ENCODE measurements around the gene ICA1L. TPM values are rescaled to one million over a fixed set of nuclear protein-coding genes. Genes with fewer than 3 reads are reported as not detected.

The ICA1L gene
- total RNA-seq, 1 experiment from 2014 or later, result 2.0 TPM

DNA sequence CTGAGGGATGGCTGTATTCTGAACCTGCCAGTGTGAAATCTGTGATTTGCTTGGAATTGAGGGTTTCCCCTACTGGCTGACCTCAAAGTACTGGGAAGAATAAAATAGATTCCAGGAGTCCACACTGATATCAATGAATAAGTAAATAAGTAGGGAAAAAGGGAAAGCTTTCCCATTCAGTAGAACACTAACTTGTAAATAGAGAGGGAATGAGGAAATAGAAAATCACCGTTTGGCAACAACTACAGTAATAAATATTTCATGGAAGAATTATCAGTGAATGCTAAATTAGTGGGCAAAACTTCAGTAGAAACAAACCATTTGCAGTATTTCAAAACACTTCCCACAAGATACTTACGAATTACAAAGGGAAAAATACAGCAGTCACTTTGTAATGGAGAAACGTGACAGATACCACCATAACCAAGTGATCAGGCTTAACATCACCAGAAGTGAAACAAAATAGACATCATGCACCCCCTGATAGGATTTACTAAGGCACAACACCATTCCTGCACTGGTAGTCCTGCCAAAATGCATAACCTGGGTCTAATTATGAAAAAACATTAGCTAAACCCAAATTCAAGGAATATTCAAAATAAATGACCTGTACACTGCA is 88.5 kb downstream of the ICA1L start:
- Histone ChIP-seq H3K9me3 (replicated peaks) (no peaks in the 10 kb centered on the region), H3K36me3 (no peaks in the 10 kb centered on the region), H3K27ac (no peak overlapping the region), H3K4me3 (no peak overlapping the region), H3K4me1 (replicated peaks) (no peaks in the 10 kb centered on the region; the same call in 1 of the 2 replicates), H3K27me3 (replicated peaks) (no peaks in the 10 kb centered on the region)
- no peak for DNase-seq (ENCODE audit: low read depth in 1 of 2, low spot score in 2 of 2)

DNA sequence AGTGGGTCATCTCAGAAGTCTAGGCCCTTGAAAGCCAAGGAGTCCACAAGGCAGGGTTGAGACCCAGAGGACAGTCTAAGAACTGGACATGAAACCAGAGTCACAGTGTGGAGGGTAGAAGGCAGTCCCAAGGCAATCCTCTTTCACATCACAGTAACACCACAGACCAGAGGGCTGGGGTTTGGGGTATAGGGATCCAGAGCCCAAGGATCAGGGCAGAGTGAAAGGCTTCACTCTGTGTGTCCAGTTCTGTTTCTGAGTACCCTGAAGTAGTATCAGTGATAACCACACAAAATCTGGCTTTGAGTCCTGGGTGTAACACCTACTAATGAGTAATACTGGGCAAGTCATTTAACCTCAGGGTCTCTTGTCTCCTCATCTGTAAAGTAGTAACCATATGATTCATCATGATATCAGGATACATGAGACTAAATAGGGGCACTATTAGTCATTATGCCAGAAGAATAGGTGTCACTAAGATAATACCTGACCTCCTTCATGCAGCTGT is 91.0 kb downstream of the ICA1L start:
- no peak overlapping the region for H3K27ac ChIP-seq
- DNase-seq (ENCODE audit: low read depth in 1 of 2, low spot score in 2 of 2), result peak in 1 of 2 experiments; percentile 14
- H3K9me3 ChIP-seq (replicated peaks), result no peaks in the 10 kb centered on the region
- H3K4me3 ChIP-seq, result no peak overlapping the region
- H3K27me3 ChIP-seq (replicated peaks), result no peaks in the 10 kb centered on the region
- no peaks in the 10 kb centered on the region; the same call in 1 of the 2 replicates for H3K4me1 ChIP-seq (replicated peaks)
- H3K36me3 ChIP-seq, result no peaks in the 10 kb centered on the region

DNA sequence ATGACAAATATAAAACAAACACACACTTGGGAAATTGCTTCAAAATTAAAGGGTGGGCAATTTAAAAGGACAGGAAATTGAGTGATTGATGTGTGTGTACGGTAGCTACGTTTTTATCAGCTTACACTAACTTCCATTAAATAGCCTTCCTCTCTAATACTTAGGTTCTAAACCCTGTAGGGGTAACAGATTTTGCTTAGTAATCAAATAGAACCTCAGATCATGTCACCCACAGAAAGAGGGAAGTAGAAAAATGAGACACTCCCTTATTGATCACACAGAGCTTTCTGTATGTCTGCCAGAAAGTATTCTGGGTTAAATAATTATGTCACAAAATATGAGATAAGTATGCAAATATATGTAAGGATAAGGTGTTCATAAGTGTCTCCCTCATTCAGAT is 93.3 kb downstream of the ICA1L start:
- no peaks in the 10 kb centered on the region; the same call in 1 of the 2 replicates for H3K4me1 ChIP-seq (replicated peaks)
- no peak overlapping the region for H3K27ac ChIP-seq
- no peak overlapping the region for H3K4me3 ChIP-seq
- DNase-seq (ENCODE audit: low read depth in 1 of 2, low spot score in 2 of 2), result no peak
- no peaks in the 10 kb centered on the region for H3K27me3 ChIP-seq (replicated peaks)
- no peaks in the 10 kb centered on the region for H3K36me3 ChIP-seq
- H3K9me3 ChIP-seq (replicated peaks), result no peaks in the 10 kb centered on the region

DNA sequence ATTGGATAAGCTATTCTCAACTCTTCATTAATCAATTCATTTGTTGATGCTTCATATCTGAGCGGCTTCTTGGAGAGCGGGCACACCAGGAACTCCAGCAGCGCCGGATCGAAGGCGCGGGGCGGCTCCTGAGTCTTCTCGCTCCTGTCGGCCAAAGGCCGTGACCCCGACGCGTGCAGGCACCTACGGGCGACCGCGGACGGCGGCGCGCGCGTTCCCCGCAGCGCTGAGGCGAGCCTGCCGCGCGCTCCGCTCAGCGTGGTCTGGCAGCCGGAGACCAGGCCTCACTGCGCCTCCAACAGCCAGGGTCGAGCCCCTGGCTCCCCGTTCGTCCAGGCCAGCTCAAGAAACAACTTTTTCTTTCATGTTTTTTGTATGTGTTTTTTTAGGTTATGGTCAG is 97.5 kb downstream of the ICA1L start:
- Histone ChIP-seq H3K27me3 (replicated peaks) (no peaks in the 10 kb centered on the region), H3K27ac (no peak overlapping the region), H3K9me3 (replicated peaks) (no peaks in the 10 kb centered on the region), H3K36me3 (no peaks in the 10 kb centered on the region), H3K4me3 (no peak overlapping the region), H3K4me1 (replicated peaks) (no peaks in the 10 kb centered on the region)
- no peak for DNase-seq (ENCODE audit: low read depth in 1 of 2, low spot score in 2 of 2)

DNA sequence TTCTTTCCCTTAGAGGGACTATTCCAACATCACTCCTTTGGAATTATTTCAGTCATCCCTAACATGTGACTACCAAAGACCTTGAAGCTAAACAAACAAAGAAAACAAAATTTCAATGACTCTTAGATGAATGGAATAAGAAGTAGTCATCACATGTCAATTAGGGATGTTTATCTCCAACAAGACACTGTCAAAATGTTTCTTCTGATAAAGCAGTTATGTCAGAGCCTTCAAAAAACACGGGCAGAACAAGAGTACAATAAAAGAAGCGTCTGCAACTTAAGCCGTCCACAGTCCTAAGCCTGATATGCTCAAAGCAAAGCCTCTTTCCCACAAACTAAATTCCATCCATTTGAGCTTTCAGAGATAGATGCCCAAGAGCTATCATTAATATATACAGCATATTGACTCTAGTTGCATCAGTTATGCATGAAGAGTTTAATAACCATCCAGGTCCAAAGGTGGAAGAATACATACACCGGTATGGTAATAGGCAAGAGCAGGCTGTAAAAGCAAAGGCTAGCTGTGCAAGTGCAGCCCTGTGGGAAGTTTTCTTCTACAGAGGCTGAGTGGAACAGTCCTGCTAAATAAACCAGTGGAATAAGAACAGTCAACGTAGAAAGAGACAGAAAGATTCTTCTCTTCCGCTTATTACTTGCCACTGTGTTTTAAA is 98.1 kb downstream of the ICA1L start:
- Histone ChIP-seq H3K4me3 (no peak overlapping the region), H3K27me3 (replicated peaks) (no peaks in the 10 kb centered on the region), H3K9me3 (replicated peaks) (no peaks in the 10 kb centered on the region), H3K36me3 (no peaks in the 10 kb centered on the region), H3K4me1 (replicated peaks) (no peaks in the 10 kb centered on the region), H3K27ac (no peak overlapping the region)
- peak in 1 of 2 experiments; percentile 3 for DNase-seq (ENCODE audit: low read depth in 1 of 2, low spot score in 2 of 2)

DNA sequence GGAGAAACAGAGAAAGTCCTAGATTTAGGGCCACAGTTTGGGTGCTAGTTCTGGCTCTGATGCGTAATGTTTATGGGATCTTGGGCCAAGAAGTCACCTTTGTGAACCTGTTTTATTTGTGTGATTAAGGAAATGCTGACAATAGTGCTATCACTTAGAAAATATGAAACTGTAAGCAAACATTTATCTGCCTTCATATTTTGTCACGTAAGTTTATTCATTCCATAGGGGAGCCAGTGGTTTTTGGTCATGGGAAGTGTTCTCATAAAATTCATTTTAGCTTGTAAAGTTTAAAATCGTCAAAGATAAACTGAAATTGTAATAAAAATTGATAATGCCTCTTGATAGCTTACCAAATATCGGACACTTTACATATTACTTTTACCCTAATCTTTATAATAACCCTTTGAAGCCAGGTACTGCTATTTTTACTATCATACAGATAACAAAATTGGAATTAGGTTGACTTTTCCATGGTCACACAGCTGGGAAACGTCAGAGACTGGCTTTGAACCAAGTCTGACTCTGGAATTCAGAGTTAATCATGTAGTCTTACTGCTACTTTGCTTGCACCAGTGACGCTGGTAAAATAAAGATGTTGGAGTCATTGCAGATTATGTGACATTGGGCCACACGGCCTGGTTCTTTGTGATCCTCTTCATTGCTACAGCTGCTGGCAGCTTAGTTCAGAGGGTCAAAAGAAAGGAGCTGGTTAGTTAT is 99.7 kb downstream of the ICA1L start:
- no peaks in the 10 kb centered on the region for H3K36me3 ChIP-seq
- H3K27me3 ChIP-seq (replicated peaks), result no peaks in the 10 kb centered on the region
- no peak for DNase-seq (ENCODE audit: low read depth in 1 of 2, low spot score in 2 of 2)
- no peaks in the 10 kb centered on the region for H3K9me3 ChIP-seq (replicated peaks)
- H3K4me3 ChIP-seq, result no peak overlapping the region
- no peak overlapping the region for H3K27ac ChIP-seq
- H3K4me1 ChIP-seq (replicated peaks), result no peaks in the 10 kb centered on the region

DNA sequence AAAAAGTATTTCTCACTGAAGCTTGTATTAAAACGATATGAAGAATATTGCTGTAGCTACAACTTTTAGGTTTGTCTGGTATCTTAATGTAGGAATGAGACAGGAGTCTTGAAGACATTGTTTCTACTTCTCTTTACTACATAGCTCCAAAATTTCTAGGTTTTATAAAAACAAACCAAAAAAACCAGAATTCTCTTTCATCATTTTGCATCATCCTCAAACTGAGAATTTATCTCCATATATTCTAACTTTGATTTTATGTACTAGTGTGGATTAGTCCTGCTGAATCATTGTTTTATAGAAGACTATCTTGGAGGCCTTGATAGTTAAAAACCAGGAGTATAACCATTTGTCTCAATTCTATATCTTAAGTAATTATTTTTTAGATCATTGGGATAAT is 100.2 kb downstream of the ICA1L start:
- Histone ChIP-seq H3K4me1 (replicated peaks) (no peaks in the 10 kb centered on the region), H3K4me3 (no peak overlapping the region), H3K36me3 (no peaks in the 10 kb centered on the region), H3K27me3 (replicated peaks) (no peaks in the 10 kb centered on the region), H3K9me3 (replicated peaks) (no peaks in the 10 kb centered on the region), H3K27ac (no peak overlapping the region)
- DNase-seq (ENCODE audit: low read depth in 1 of 2, low spot score in 2 of 2), result no peak

DNA sequence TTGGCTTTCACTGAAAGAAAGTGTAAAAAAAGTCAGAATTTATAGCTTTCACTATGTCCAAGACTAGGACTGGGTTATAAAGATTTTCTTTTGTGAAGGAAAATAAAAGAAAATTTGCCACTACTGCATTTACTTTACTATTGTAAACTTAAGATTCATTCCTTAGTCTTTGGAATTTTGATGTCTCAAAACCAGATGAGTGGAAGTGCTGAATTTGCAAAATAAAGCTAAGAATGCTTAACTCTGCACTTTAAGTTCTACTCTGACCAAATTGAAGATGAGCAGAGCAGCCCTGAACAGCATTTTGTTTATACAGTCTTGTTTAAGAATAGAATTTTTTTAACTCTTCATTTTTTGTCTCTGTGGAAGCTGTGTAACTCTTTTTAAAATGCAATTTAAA is 102.4 kb downstream of the ICA1L start:
- no peak overlapping the region for H3K4me3 ChIP-seq
- H3K27ac ChIP-seq, result no peak overlapping the region
- DNase-seq (ENCODE audit: low read depth in 1 of 2, low spot score in 2 of 2), result no peak
- no peaks in the 10 kb centered on the region for H3K36me3 ChIP-seq
- H3K4me1 ChIP-seq (replicated peaks), result no peaks in the 10 kb centered on the region
- no peaks in the 10 kb centered on the region for H3K9me3 ChIP-seq (replicated peaks)
- H3K27me3 ChIP-seq (replicated peaks), result no peaks in the 10 kb centered on the region

DNA sequence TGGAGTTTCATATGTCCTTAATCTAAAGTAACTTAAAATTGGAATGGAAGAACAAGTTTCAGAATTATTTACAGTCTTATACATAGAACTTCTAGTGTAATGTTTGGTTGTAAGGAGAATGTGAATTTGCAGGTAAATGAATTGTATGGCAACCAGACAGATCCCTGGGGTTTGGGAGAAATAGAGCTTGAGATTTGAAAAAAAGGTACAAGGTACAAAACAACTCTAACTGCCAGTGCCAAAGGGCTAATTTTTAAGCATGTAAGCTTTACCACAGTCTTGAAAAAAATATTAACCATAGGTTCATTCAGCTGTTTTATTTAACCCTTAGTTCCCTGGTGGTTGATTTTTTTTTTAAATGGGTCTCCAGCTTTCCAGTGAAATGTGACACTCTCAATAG is 103.3 kb downstream of the ICA1L start:
- Histone ChIP-seq H3K4me1 (replicated peaks) (no peaks in the 10 kb centered on the region), H3K9me3 (replicated peaks) (no peaks in the 10 kb centered on the region), H3K27me3 (replicated peaks) (no peaks in the 10 kb centered on the region), H3K27ac (no peak overlapping the region), H3K36me3 (no peaks in the 10 kb centered on the region), H3K4me3 (no peak overlapping the region)
- DNase-seq (ENCODE audit: low read depth in 1 of 2, low spot score in 2 of 2), result no peak

DNA sequence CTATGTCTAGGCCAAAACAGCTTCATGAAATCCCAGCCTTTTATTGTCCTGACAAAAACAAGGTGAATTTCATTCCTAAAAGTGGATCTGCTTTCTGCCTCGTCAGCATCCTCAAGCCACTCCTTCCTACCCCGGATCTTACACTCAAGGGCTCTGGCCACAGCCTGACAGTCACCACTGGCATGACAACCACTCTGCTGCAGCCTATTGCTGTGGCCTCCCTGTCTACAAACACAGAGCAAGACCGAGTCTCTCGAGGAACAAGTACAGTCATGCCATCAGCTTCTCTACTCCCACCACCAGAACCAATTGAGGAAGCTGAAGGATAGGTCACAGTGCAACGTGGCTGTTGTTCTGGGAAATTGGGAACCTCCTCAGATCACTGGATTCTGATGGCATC is 106.1 kb downstream of the ICA1L start:
- H3K9me3 ChIP-seq (replicated peaks), result no peaks in the 10 kb centered on the region
- no peaks in the 10 kb centered on the region for H3K27me3 ChIP-seq (replicated peaks)
- H3K4me1 ChIP-seq (replicated peaks), result no peaks in the 10 kb centered on the region
- H3K4me3 ChIP-seq, result no peak overlapping the region
- no peak for DNase-seq (ENCODE audit: low read depth in 1 of 2, low spot score in 2 of 2)
- no peak overlapping the region for H3K27ac ChIP-seq
- H3K36me3 ChIP-seq, result no peaks in the 10 kb centered on the region

DNA sequence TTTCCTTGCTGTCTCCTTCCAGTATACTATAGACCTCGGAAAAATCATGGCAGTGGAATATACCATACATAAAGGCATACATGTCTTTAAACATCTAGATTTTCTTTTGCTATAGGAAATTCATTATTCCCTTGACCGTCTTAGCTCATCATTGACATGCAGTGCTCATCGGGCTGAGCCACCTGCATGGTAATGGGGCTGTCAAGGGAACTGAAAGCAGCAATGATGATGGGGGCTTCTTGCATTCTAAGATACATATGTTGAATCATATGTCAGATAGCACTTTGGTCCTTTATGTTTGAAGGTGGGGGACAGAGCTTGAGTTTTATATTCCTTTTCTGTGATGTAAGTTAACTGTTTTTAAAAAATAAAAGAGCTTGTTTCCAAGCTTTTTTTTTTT is 106.6 kb downstream of the ICA1L start:
- H3K4me3 ChIP-seq, result no peak overlapping the region
- H3K36me3 ChIP-seq, result no peaks in the 10 kb centered on the region
- H3K9me3 ChIP-seq (replicated peaks), result no peaks in the 10 kb centered on the region
- no peaks in the 10 kb centered on the region for H3K4me1 ChIP-seq (replicated peaks)
- no peaks in the 10 kb centered on the region for H3K27me3 ChIP-seq (replicated peaks)
- no peak for DNase-seq (ENCODE audit: low read depth in 1 of 2, low spot score in 2 of 2)
- no peak overlapping the region for H3K27ac ChIP-seq

DNA sequence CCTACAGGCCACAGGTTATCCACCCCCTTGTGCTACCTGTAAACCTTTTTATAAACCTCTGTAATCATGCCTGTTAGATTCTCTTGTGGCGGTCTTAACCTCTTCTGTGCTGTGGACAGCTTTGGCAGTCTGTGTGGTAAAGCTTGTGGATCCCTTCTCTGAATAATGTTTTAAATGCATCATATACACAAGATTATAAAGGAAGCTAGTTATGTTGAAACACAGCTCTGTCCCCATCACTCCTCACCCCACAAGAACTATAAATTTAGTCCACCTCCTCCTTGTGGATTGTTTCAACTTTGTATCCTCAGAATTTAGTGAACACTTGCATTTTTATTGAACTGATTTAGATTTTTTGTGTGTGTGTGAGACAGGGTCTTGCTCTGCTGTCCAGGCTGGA is 107.7 kb downstream of the ICA1L start:
- Histone ChIP-seq H3K9me3 (replicated peaks) (no peaks in the 10 kb centered on the region), H3K4me1 (replicated peaks) (no peaks in the 10 kb centered on the region), H3K36me3 (no peaks in the 10 kb centered on the region), H3K27me3 (replicated peaks) (no peaks in the 10 kb centered on the region), H3K27ac (no peak overlapping the region), H3K4me3 (no peak overlapping the region)
- no peak for DNase-seq (ENCODE audit: low read depth in 1 of 2, low spot score in 2 of 2)

DNA sequence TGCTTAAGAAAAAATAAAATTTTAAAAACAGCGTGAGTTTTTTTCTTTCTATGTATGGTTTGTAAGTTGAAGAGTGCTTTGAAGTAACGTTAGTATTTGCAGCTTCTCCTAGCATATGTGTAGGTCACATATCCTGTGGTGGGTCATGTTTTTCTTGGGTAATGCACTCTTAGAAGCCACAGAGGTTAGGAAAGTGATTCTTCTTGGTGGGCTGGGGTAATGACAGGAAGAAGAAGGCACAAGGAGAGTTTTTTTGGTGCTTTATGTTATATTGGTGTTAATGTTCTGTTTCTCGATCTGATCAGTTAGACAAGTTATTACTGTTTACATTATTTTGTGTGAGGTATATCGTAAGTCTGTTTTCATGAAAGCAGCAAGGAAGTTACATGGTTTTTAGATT is 109.0 kb downstream of the ICA1L start:
- H3K27ac ChIP-seq, result no peak overlapping the region
- no peaks in the 10 kb centered on the region for H3K27me3 ChIP-seq (replicated peaks)
- no peaks in the 10 kb centered on the region for H3K9me3 ChIP-seq (replicated peaks)

DNA sequence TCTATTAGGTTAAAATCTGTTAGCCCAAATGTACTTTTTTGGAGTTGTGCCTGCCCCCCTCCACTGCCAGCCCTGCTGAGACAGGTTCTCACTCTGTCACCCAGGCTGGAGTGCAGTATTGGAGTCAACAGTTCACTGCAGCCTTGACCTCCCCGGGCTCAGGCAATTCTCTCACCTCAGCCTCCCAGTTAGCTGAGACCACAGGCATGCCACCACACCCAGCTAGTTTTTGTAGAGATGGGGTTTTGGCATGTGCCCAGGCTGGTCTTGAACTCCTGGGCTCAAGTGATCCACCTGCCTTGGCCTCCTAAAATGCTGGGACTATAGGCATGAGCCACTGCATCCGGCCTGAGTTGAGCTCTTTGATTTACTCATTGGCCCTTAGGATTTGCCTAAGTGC is 110.7 kb downstream of the ICA1L start:
- Histone ChIP-seq H3K36me3 (no peaks in the 10 kb centered on the region), H3K27ac (no peak overlapping the region), H3K9me3 (replicated peaks) (no peaks in the 10 kb centered on the region), H3K4me1 (replicated peaks) (no peaks in the 10 kb centered on the region), H3K4me3 (no peak overlapping the region), H3K27me3 (replicated peaks) (no peaks in the 10 kb centered on the region)
- no peak for DNase-seq (ENCODE audit: low read depth in 1 of 2, low spot score in 2 of 2)

More for the DNA sequence above, 109.0 kb downstream of the ICA1L start:
- DNase-seq (ENCODE audit: low read depth in 1 of 2, low spot score in 2 of 2), result no peak
- H3K4me3 ChIP-seq, result no peak overlapping the region
- no peaks in the 10 kb centered on the region for H3K4me1 ChIP-seq (replicated peaks)
- no peaks in the 10 kb centered on the region for H3K36me3 ChIP-seq

All from SJSA1 (cell line).